OCI-M2 (cell line): Measurements from ENCODE around the gene RARA.

Experiments
- DNase-seq: peaks from one replicate; lab custom pipeline; 2025; ENCODE audit not compliant: unreplicated experiment; lab: John Stamatoyannopoulos, UW

The RARA gene

DNA sequence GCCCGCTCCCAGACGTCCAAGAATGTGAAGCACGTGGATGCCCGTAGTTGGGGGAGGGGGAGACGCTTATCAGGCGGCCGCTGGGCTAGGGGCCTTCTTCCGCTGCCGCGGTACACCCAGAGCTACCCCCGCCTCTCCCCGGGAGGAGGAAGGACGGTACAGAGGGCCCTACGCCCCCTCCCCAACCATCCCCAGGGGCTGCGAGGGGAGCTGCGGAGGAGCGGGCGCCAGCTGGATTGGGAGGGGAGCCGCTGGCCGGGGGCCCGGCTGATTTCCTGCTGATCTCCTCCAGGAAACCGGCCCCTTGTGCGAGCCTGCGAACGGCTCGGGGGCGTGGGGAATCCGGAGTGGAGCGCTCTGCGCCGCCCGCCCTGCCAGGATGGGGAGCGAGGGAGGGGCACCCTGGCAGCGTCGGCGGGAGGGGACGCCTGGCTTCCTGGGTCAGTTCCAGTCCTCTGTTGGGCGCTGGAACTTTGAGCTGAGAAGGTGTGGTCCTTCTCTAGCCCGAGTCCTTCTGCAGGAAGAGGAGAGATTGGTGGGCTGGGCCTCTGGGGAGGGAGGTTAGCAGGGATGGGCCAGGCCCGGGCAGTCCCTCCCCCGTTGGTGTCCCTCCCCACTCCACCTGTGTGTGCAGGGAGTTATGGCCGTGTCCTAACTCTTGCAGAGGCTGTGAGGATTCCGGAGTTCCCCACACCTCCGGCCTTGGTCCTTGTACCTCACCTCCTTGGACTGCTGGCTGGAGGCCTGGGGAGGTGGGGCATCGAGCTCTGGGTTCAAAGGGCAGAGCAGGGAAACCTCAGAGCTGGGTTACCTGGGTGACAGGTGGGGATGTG lies 36.4 kb downstream of the RARA start:
- no peak for DNase-seq

GRCh38 chr17:40345994-40346764 lies 37.2 kb downstream of the RARA start:
- no peak for DNase-seq

DNA sequence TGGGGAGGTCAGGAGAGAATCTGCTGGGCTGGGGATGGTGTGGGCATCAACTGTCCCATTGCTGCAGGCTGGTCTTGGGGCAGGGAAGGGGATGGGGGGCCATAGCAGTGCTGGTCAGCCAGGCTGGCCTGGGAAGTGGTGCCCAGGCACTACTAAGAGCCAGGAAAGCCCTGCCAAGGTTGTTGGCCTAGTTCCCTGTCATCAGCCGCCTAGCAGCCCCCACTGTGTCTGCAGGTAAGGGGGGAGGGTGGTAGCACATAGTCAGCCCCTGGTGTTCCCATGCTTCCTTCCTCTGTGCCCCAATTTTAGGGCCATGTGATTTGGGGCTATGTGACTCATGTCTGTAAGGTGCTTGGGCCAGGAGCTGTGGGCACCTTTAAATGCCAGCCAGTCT lies 37.8 kb downstream of the RARA start:
- no peak for DNase-seq

GRCh38 chr17:40347319-40348135 lies 38.5 kb downstream of the RARA start:
- no peak for DNase-seq

GRCh38 chr17:40348136-40348504 lies 39.1 kb downstream of the RARA start:
- no peak for DNase-seq

GRCh38 chr17:40348562-40349476 lies 39.8 kb downstream of the RARA start:
- no peak for DNase-seq

- no peak for DNase-seq
Measured at GRCh38 chr17:40349477-40349894, 40.5 kb downstream of the RARA start.

DNA sequence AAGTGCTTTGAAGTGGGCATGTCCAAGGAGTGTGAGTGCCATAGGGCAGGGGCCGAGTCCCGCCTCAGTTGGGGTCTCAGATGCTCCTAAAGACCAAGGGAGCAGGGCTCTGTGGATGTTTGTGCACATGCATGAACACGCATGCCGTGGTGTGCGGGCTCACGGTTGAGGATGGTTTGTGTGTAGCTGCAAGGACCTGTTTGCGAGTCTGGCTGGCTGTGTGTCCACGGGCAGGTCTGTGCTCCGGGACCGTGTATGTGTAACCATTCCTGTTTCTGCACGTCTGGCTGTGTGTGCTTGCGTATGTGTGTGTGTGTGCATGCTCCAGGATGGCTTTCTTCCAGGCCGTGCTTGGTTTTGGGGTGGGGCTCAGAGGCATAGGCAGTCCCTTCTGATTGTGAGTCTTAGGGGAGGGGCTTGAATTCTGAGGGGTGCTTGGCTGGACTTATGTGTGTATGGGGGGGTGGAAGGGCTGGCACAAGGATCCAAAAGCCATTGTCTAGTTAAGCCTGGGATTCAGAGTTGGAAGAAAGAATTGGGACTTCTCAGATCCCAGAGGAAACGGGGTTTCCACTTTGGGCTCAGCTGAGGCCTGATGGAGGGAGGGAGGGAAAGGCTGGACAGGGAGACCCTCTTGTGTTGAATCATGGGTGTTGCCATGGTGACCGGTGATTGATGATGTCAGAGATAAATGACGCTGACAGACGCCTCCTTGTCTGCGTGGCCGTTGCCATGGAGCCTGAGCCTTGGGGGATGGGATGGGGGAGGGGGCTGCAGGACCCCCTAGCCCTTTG lies 41.1 kb downstream of the RARA start:
- DNase-seq: no peak

DNA sequence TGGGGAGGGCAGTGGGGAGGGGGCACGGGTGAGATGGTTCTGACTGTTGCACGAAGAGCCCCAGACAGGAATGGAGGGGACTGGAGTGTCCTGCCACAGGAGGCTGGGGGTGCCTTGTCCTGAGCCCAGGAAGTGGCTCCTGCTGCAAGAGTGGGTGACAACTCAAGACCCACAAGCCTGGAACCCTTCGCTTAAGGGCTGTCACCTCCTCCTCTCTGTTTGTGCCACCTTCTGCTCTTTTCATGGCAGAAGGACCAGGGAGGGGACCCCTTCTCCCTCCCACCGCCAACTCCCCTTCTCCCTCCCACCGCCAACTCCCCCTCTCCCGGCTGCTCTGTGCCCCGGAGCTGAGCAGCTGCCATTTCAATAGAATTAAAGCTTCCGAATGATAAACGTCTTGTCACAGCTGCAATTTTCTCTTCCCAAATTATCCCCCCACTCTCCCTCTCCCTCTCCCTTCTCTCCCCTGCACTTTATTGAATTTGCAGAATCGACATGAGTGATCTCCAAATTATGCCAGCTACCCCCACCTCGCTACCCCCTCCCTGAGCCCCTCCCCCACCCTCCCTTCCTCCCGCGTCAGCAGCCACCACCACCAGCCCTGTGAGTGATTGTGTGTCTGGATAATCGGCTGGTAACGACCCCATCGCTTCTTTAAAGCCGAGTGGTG lies 41.8 kb downstream of the RARA start:
- no peak for DNase-seq

DNA sequence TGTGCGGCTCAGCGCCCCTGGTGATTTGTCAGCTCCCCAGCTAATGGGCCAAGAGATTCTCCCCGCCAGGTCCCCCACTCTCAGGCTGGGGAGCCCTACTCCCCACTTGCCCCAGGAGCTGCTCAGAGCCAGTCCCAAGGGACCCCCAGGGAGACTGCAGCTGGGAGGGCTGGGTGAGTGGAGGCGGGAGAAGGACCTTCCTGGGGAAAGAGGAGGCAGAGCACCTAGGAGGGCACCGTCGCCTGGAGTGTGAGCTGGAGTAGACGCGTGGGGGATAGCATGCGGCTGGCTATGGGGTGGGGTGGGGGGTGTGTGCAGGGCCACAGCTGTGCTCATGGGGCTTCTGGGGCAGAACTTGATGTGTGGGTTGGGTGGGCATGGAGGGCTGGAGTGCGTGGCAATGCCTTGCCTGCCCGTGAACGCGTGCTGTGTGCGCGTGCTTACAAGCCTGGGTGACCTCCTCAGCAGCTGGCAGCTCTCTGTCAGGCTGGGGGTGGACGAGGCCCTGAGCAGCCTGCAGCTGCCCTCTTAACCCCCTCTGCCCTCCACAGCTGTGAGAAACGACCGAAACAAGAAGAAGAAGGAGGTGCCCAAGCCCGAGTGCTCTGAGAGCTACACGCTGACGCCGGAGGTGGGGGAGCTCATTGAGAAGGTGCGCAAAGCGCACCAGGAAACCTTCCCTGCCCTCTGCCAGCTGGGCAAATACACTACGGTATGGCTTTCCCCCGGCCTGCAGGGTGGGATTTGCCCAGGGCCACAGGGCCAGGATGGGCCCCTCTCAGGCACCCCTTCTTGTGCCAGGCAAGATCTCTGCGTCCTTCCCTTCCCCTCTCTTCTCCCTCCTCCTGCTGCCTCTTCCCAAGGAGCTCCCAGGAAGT lies 42.6 kb downstream of the RARA start:
- DNase-seq: no peak

GRCh38 chr17:40352237-40352778 lies 43.3 kb downstream of the RARA start:
- no peak for DNase-seq

GRCh38 chr17:40352779-40353394 lies 43.9 kb downstream of the RARA start:
- no peak for DNase-seq

GRCh38 chr17:40354221-40355122 lies 45.5 kb downstream of the RARA start:
- DNase-seq: no peak

GRCh38 chr17:40355123-40355803 lies 46.3 kb downstream of the RARA start:
- no peak for DNase-seq

- DNase-seq: no peak
Measured at GRCh38 chr17:40355804-40356758, 47.1 kb downstream of the RARA start.
